Measurements from ENCODE around the gene GOLGA6C. TPM values are rescaled to one million over a fixed set of nuclear protein-coding genes. Genes with fewer than 3 reads are reported as not detected.
"Not testable (repeated sequence)": the region's sequence is repeated elsewhere in the genome, so short reads cannot be mapped to it uniquely, and the experiment has no call there.

Gene GOLGA6C
- total and polyA plus RNA-seq, 2 experiments from 2014 or later = not detected

DNA sequence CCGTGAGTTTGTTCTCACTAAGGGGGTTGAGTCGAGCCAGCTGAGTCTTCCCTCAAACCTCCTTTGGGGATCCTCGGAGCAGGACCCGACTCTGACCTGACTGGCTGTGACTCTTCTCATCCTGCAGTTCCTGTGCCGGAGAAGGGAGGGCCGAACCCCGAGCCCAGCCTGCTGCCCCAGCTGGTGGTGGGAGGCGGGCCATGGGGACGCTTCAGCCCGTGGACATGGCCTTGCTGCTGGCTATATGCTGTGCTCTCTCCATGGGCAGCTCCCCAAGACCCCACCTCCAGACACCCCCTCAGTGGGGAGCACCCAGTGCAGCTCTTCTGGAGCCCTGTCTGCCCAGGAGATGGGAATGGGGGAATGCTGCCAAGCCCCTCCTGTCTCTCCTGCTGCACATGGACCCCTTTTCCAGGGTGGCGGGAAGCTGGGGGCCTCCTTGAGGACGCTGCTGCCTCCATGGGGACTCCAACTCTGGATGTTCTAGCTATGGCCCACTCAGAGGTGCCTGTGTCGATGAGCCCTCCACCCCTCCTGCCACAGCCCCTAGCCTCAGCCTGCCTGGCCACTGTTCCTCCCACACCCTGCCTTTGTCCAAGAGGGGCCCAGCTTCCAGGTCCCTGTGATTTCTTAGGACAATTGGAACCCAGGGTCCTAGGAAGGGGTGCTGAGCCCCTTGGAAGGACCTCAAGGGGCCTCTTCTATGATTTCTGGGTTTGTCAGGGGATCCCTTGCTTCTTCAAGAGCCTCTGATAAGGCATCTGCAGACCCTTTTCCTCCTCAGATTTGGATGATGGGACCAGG, 43.6 kb upstream of the GOLGA6C start:
- Histone ChIP-seq H3F3A (ENCODE audit: insufficient read depth) (no peaks in the 10 kb centered on the region), H4K20me1 (ENCODE audit: insufficient read depth) (peaks cover 1% of the 10 kb centered on the region; the same call in 1 of the 2 replicates), H3K27ac (no peak overlapping the region), H3K4me1 (ENCODE audit: insufficient read depth) (no peaks in the 10 kb centered on the region), H2AFZ (no peak overlapping the region), H3K4me2 (ENCODE audit: unreplicated experiment) (no peak overlapping the region), H3K9me3 (ENCODE audit: low read depth) (no peaks in the 10 kb centered on the region), H3K4me3 (no peak overlapping the region), H3K9me2 (ENCODE audit: insufficient read depth) (no peaks in the 10 kb centered on the region), H3K9ac (no peak overlapping the region), H3K27me3 (replicated peaks; ENCODE audit: insufficient read depth) (no peaks in the 10 kb centered on the region), H3K79me2 (ENCODE audit: insufficient read depth) (peaks cover 35% of the 10 kb centered on the region), H3K36me3 (ENCODE audit: low read depth) (no peaks in the 10 kb centered on the region)
- WGBS, 2 experiments (ENCODE audit: low coverage in 1 of 2, low lambda C conversion rate in 2 of 2, missing lambda C conversion rate in 2 of 2) = 64 to 69% methylated on average over 11 of the region's 13 CpGs
- TF ChIP-seq EZH2 (IDR thresholded peaks at IDR 0.05; ENCODE audit: insufficient read depth, poor library complexity, severe bottlenecking) = no peak
- no peak for TF ChIP-seq EZH2phosphoT487 (IDR thresholded peaks at IDR 0.05; ENCODE audit: insufficient read depth, low read depth)
- DNase-seq = no peak
- in situ Hi-C loops (cut with MboI) = no loop called here

GRCh38 chr15:75215107-75216004, 42.8 kb upstream of the GOLGA6C start:
- no peak overlapping the region for H3K9ac ChIP-seq
- H3F3A ChIP-seq (ENCODE audit: insufficient read depth) = no peaks in the 10 kb centered on the region
- H3K79me2 ChIP-seq (ENCODE audit: insufficient read depth) = peaks cover 26% of the 10 kb centered on the region
- TF ChIP-seq EZH2 (IDR thresholded peaks at IDR 0.05; ENCODE audit: insufficient read depth, poor library complexity, severe bottlenecking) = no peak
- no peaks in the 10 kb centered on the region for H3K4me1 ChIP-seq (ENCODE audit: insufficient read depth)
- H2AFZ ChIP-seq = no peak overlapping the region
- in situ Hi-C loops (cut with MboI) = no loop called here
- no peak overlapping the region for H3K4me3 ChIP-seq
- WGBS, 2 experiments (ENCODE audit: low coverage in 1 of 2, low lambda C conversion rate in 2 of 2, missing lambda C conversion rate in 2 of 2) = 81 to 87% methylated on average over 5 of the region's 5 CpGs
- no peaks in the 10 kb centered on the region; the same call in 1 of the 2 replicates for H4K20me1 ChIP-seq (ENCODE audit: insufficient read depth)
- H3K9me3 ChIP-seq (ENCODE audit: low read depth) = no peaks in the 10 kb centered on the region
- no peaks in the 10 kb centered on the region for H3K36me3 ChIP-seq (ENCODE audit: low read depth)
- no peaks in the 10 kb centered on the region for H3K27me3 ChIP-seq (replicated peaks; ENCODE audit: insufficient read depth)
- H3K27ac ChIP-seq = no peak overlapping the region
- H3K4me2 ChIP-seq (ENCODE audit: unreplicated experiment) = no peak overlapping the region
- no peaks in the 10 kb centered on the region for H3K9me2 ChIP-seq (ENCODE audit: insufficient read depth)
- DNase-seq = no peak

- no peak for DNase-seq
- no peaks in the 10 kb centered on the region for H3K27me3 ChIP-seq (replicated peaks; ENCODE audit: insufficient read depth)
- 77 to 81% methylated on average over 5 to 6 of the region's 6 CpGs for WGBS, 2 experiments (ENCODE audit: low coverage in 1 of 2, low lambda C conversion rate in 2 of 2, missing lambda C conversion rate in 2 of 2)
- no peak overlapping the region for H3K4me3 ChIP-seq
- H3K9me2 ChIP-seq (ENCODE audit: insufficient read depth) = no peaks in the 10 kb centered on the region
- H2AFZ ChIP-seq = no peak overlapping the region
- no peak overlapping the region for H3K4me2 ChIP-seq (ENCODE audit: unreplicated experiment)
- H3K9me3 ChIP-seq (ENCODE audit: low read depth) = no peaks in the 10 kb centered on the region
- TF ChIP-seq EZH2 (IDR thresholded peaks at IDR 0.05; ENCODE audit: insufficient read depth, poor library complexity, severe bottlenecking) (no peak), EZH2phosphoT487 (IDR thresholded peaks at IDR 0.05; ENCODE audit: insufficient read depth, low read depth) (no peak)
- no peak overlapping the region for H3K27ac ChIP-seq
- no peaks in the 10 kb centered on the region for H3K4me1 ChIP-seq (ENCODE audit: insufficient read depth)
- H3K9ac ChIP-seq = no peak overlapping the region
- H3F3A ChIP-seq (ENCODE audit: insufficient read depth) = no peaks in the 10 kb centered on the region
- H3K36me3 ChIP-seq (ENCODE audit: low read depth) = no peaks in the 10 kb centered on the region
- no peaks in the 10 kb centered on the region for H4K20me1 ChIP-seq (ENCODE audit: insufficient read depth)
- in situ Hi-C loops (cut with MboI) = no loop called here
- H3K79me2 ChIP-seq (ENCODE audit: insufficient read depth) = peaks cover 10% of the 10 kb centered on the region
Measured at GRCh38 chr15:75217012-75217411, 41.1 kb upstream of the GOLGA6C start.

DNA sequence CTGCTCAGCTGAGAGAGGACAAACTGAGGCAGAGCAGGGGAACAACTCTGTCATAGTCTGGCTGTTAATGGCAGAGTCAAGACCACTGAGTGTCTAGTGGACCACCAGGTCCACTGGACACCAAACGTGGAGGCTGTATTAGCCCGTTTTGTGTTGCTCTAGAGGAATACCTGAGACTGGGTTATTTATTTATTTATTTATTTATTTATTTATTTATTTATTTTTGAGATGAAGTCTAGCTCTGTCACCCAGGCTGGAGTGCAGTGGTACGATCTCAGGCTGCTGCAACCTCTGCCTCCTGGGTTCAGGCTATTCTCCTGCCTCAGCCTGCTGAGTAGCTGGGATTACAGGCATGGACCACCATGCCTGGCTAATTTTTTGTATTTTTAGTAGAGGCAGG, 40.6 kb upstream of the GOLGA6C start:
- H3K36me3 ChIP-seq (ENCODE audit: low read depth); H3K9me3 ChIP-seq (ENCODE audit: low read depth); H3K9ac ChIP-seq; H3K4me2 ChIP-seq (ENCODE audit: unreplicated experiment); H3K4me1 ChIP-seq (ENCODE audit: insufficient read depth); in situ Hi-C loops (cut with MboI); H3K27ac ChIP-seq; DNase-seq; H3K4me3 ChIP-seq; H3F3A ChIP-seq (ENCODE audit: insufficient read depth); H3K9me2 ChIP-seq (ENCODE audit: insufficient read depth); H2AFZ ChIP-seq; H4K20me1 ChIP-seq (ENCODE audit: insufficient read depth); H3K79me2 ChIP-seq (ENCODE audit: insufficient read depth); H3K27me3 ChIP-seq (replicated peaks; ENCODE audit: insufficient read depth): not testable (repeated sequence)
- 47 to 60% methylated on average over 3 of the region's 3 CpGs for WGBS, 2 experiments (ENCODE audit: low coverage in 1 of 2, low lambda C conversion rate in 2 of 2, missing lambda C conversion rate in 2 of 2)

DNA sequence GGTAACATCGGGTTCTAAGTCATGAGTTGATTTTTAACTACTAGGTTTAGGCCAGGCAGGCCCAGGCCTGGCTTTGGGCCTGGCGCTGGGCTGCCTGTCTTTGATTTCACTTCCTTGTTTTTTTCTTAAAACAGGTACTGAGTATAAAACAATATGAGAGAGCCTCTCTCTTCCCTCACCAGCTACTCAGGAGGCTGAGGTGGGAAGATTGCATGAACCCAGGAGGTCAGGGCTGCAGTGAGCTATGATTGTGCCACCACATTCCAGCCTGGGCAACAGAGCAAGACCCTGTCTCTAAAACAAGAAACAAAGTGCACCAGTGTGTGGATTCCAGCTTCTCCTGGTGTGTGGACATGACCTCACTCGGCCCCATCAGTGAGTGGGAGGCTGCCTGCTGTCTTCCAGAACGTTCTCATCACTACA, 38.6 kb upstream of the GOLGA6C start:
- H3K27me3 ChIP-seq (replicated peaks; ENCODE audit: insufficient read depth); H3K9me3 ChIP-seq (ENCODE audit: low read depth); H2AFZ ChIP-seq; H3K9ac ChIP-seq; H3K4me3 ChIP-seq; H3K79me2 ChIP-seq (ENCODE audit: insufficient read depth); in situ Hi-C loops (cut with MboI); H3K27ac ChIP-seq; H3K9me2 ChIP-seq (ENCODE audit: insufficient read depth); H3K4me2 ChIP-seq (ENCODE audit: unreplicated experiment); H3K4me1 ChIP-seq (ENCODE audit: insufficient read depth); H3K36me3 ChIP-seq (ENCODE audit: low read depth); DNase-seq; H3F3A ChIP-seq (ENCODE audit: insufficient read depth); H4K20me1 ChIP-seq (ENCODE audit: insufficient read depth): not testable (repeated sequence)
- 74 to 88% methylated on average over 4 of the region's 4 CpGs for WGBS, 2 experiments (ENCODE audit: low coverage in 1 of 2, low lambda C conversion rate in 2 of 2, missing lambda C conversion rate in 2 of 2)

All from GM23248 (cell line).